GM12892 (cell line): Measurements from ENCODE around the gene TOX3.

Source experiments
- POLR2A ChIP-seq: IDR thresholded peaks from 2 replicates; pipeline ENCODE4 v1.6.1; 2011; ENCODE audit warnings: low read depth, low read length, control low read depth
- POLR2AphosphoS5 ChIP-seq: IDR thresholded peaks from 2 replicates; pipeline ENCODE4 v1.6.1; 2011; ENCODE audit warnings: low read depth, low read length, control low read depth

DNA sequence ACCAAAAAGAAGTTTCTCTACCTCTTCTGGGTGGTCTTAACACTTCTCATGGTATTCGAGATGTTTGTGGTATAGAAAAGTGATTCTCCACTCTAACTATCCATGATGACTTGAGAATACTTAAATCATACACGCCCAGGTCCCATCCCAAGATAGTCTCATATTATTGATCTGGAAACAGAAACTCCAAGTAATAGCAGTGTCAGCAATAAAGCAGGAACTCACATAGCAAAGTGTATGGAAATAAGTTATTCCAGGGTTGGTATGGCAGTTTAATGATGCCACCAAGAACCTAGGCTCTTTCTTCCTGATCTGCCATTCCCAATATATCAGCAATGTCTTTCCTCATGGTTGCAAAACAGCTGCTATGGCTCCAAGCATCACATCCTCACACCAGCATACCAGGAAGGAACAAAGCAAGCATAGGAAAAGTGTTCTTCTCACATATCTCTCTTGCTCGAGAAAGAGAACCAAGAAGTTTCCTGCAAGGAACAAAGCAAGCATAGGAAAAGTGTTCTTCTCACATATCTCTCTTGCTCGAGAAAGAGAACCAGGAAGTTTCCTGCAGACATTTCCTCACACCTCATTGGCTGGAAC, 23.6 kb upstream of the TOX3 start:
- TF ChIP-seq POLR2A (no peak), POLR2AphosphoS5 (no peak)
